Measurements from ENCODE around the gene WDR53.

WDR53 gene

DNA sequence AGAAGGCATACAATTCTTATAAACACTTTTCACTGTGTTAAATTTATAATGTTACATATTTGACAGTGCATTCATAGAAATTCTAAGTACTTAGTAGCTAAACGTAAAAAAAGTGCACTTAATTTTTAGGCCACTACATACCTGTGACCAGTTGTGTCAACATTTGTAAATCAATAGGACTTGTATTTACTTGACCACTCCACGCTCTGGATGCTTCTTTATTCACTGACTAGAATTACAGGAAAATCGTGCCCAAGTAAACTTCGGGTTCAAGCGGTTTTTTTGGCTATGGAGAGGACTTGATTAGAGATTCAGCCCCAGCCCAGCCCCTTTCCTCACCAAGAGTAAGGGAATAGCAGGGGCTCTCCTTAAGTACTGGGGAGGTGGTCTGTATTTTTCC is 21.8 kb downstream of the WDR53 start:
- TF ChIP-seq, protein P1, sequence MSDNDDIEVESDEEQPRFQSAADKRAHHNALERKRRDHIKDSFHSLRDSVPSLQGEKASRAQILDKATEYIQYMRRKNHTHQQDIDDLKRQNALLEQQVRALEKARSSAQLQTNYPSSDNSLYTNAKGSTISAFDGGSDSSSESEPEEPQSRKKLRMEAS (IDR thresholded peaks at IDR 0.05; ENCODE audit: low read depth, low read length) = no peak
- TF ChIP-seq, protein P2, sequence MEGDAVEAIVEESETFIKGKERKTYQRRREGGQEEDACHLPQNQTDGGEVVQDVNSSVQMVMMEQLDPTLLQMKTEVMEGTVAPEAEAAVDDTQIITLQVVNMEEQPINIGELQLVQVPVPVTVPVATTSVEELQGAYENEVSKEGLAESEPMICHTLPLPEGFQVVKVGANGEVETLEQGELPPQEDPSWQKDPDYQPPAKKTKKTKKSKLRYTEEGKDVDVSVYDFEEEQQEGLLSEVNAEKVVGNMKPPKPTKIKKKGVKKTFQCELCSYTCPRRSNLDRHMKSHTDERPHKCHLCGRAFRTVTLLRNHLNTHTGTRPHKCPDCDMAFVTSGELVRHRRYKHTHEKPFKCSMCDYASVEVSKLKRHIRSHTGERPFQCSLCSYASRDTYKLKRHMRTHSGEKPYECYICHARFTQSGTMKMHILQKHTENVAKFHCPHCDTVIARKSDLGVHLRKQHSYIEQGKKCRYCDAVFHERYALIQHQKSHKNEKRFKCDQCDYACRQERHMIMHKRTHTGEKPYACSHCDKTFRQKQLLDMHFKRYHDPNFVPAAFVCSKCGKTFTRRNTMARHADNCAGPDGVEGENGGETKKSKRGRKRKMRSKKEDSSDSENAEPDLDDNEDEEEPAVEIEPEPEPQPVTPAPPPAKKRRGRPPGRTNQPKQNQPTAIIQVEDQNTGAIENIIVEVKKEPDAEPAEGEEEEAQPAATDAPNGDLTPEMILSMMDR (IDR thresholded peaks at IDR 0.05; ENCODE audit: low read depth, low read length) = no peak
- TF ChIP-seq MYC (IDR thresholded peaks at IDR 0.05; ENCODE audit: low read depth, low read length) (no peak), POLR2A (IDR thresholded peaks at IDR 0.05; ENCODE audit: extremely low read depth, insufficient read length) (no peak)
- no peak for DNase-seq (ENCODE audit: low read depth)
- no peak overlapping the region for H3K4me3 ChIP-seq (ENCODE audit: low read depth, low read length)

DNA sequence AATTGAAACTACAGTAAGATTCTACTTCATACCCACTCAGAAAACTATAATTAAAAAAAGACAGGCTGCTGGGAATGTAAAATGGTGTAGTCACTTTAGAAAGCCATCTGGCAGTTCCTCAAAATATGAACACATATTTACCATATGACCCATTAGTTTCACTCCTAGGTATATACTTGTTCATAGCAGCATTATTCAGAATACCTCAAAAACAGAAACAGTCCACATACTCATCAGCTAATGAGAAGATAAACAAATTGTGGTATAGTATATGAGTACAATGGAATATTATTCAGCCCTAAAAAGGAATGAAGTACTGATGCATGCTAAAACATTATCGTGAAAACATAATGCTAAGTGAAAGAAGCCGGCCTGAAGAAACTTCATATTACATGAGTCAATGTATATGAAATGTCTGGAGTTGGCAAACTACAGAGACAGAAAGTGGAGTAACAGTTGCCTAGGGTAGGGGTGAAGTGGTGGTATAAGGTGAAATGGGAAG is 23.8 kb downstream of the WDR53 start:
- TF ChIP-seq, protein P2 (IDR thresholded peaks at IDR 0.05; ENCODE audit: low read depth, low read length) = no peak
- TF ChIP-seq POLR2A (IDR thresholded peaks at IDR 0.05; ENCODE audit: extremely low read depth, insufficient read length) (no peak), MYC (IDR thresholded peaks at IDR 0.05; ENCODE audit: low read depth, low read length) (no peak)
- TF ChIP-seq, protein P1 (IDR thresholded peaks at IDR 0.05; ENCODE audit: low read depth, low read length) = no peak
- H3K4me3 ChIP-seq (ENCODE audit: low read depth, low read length) = no peak overlapping the region
- DNase-seq (ENCODE audit: low read depth) = no peak

DNA sequence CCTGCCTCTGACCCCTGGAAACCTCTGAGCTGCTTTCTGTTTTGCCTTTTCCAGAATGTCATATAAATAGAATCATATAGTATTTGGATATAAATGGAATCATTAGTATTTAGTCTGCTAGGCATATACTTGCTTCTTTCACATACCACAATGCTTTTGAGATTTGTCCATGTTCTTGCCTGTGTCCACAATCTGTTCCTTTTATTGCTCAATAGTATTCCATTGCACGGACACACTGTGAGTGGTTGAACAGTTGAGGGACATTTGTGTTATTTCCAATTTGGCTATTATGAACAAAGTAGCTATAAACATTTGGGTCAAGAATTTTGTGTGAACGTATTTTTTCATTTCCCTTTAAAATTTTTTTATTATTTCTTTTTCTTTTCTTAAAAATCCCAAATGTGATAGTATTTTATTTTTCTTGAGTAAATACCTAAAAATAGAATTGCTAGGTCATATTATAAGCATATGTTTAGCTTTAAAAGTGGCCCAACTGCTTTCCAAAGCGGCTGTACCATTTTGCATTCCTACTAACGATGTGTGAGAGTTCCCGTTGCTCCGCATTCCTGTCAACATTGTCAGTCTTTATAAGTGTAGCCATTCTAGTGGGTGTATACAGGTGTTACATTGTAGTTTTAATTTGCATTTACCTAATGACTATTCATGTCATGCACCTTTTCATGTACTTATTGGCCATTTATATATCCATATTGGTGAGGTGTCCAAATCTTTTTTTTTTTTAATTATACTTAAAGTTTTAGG is 26.5 kb downstream of the WDR53 start:
- DNase-seq (ENCODE audit: low read depth) = no peak
- TF ChIP-seq, protein P1 (IDR thresholded peaks at IDR 0.05; ENCODE audit: low read depth, low read length) = no peak
- no peak for TF ChIP-seq POLR2A (IDR thresholded peaks at IDR 0.05; ENCODE audit: extremely low read depth, insufficient read length)
- no peak for TF ChIP-seq MYC (IDR thresholded peaks at IDR 0.05; ENCODE audit: low read depth, low read length)
- TF ChIP-seq, protein P2 (IDR thresholded peaks at IDR 0.05; ENCODE audit: low read depth, low read length) = no peak
- no peak overlapping the region for H3K4me3 ChIP-seq (ENCODE audit: low read depth, low read length)

GRCh38 chr3:196537319-196537984 is 30.9 kb downstream of the WDR53 start:
- H3K4me3 ChIP-seq (ENCODE audit: low read depth, low read length) = no peak overlapping the region
- peak; percentile 47 for DNase-seq (ENCODE audit: low read depth)
- no peak for TF ChIP-seq MYC (IDR thresholded peaks at IDR 0.05; ENCODE audit: low read depth, low read length)
- TF ChIP-seq, protein P2 (IDR thresholded peaks at IDR 0.05; ENCODE audit: low read depth, low read length) = peak; percentile 51

DNA sequence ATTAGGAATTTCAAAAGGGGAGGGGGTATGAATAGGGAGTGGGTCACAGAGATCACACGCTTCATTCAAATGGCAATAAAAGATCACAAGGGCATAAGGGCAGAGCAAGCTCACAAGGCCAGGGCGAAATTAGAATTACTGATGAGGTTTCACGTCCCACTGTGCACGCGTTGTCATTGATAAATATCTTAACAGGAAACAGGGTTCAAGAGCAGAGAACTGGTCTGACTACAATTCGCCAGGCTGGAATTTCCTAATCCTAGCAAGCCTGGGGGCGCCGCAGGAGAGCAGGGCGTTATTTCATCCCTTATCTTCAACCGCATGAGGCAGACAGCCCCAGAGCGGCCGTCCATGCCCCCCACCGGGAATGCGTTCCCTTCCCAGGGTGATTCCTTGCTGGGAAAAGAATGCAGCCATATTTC is 35.1 kb downstream of the WDR53 start:
- TF ChIP-seq MYC (IDR thresholded peaks at IDR 0.05; ENCODE audit: low read depth, low read length) (no peak), POLR2A (IDR thresholded peaks at IDR 0.05; ENCODE audit: extremely low read depth, insufficient read length) (no peak)
- TF ChIP-seq, protein P1 (IDR thresholded peaks at IDR 0.05; ENCODE audit: low read depth, low read length) = no peak
- DNase-seq (ENCODE audit: low read depth) = no peak
- H3K4me3 ChIP-seq (ENCODE audit: low read depth, low read length) = no peak overlapping the region

DNA sequence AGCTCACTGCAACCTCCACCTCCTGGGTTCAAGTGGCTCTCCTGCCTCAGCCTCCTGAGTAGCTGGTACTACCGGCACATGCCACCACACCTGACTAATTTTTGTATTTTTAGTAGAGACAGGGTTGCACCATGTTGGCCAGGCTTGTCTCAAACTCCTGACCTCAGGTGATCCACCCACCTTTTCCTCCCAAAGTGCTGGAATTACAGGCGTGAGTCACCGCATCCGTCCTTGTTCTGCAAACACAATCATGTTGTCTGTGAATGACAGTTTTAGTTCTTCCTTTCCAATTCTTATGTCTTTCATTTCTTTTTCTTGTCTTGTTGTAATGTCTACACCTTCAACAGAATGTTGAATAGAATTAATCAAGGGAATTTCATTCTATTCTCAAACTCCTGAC is 36.9 kb downstream of the WDR53 start:
- H3K4me3 ChIP-seq (ENCODE audit: low read depth, low read length) = no peak overlapping the region
- no peak for DNase-seq (ENCODE audit: low read depth)
- TF ChIP-seq, protein P2 (IDR thresholded peaks at IDR 0.05; ENCODE audit: low read depth, low read length) = no peak
- TF ChIP-seq POLR2A (IDR thresholded peaks at IDR 0.05; ENCODE audit: extremely low read depth, insufficient read length) (no peak), MYC (IDR thresholded peaks at IDR 0.05; ENCODE audit: low read depth, low read length) (no peak)
- TF ChIP-seq, protein P1 (IDR thresholded peaks at IDR 0.05; ENCODE audit: low read depth, low read length) = no peak

Measured in NB4 (cell line).